BLaER1 treated with 17β-estradiol and CSF1 and Interleukin-3, amounts not matched to agents 10 nM and 100 nM (cell line): Measurements from ENCODE around the gene TNFRSF6B.
A peak's percentile ranks its signal among the peaks of the same experiment; 100 is the strongest.

Experiments
- H3K27ac ChIP-seq, 11 experiments: shearing (Covaris generic); formaldehyde crosslinking; 2 replicates each; pipeline ENCODE4 v1.8.1; 2022
- H3K27me3 ChIP-seq, 11 experiments: shearing (Covaris generic); formaldehyde crosslinking; 2 replicates each; pipeline ENCODE4 v1.8.1; 2022
- H3K36me3 ChIP-seq, 11 experiments: shearing (Covaris generic); formaldehyde crosslinking; 2 replicates each; pipeline ENCODE4 v1.8.1; 2022
- H3K4me1 ChIP-seq, 10 experiments: shearing (Covaris generic); formaldehyde crosslinking; 2 replicates each; pipeline ENCODE4 v1.8.1; 2022
- H3K4me2 ChIP-seq, 11 experiments: shearing (Covaris generic); formaldehyde crosslinking; 2 replicates each; pipeline ENCODE4 v1.8.1; 2022
- H3K4me3 ChIP-seq, 10 experiments: shearing (Covaris generic); formaldehyde crosslinking; 2 replicates each; pipeline ENCODE4 v1.8.1; 2022
- H3K9ac ChIP-seq, 11 experiments: shearing (Covaris generic); formaldehyde crosslinking; 2 replicates each; pipeline ENCODE4 v1.8.1; 2022
- H3K9me3 ChIP-seq, 11 experiments: shearing (Covaris generic); formaldehyde crosslinking; replicated peaks in 1 of 11; 2 replicates each; pipeline ENCODE4 v1.8.1; 2022
- H4K20me1 ChIP-seq, 11 experiments: shearing (Covaris generic); formaldehyde crosslinking; 2 replicates each; pipeline ENCODE4 v1.8.1; 2022
- Cebpa-rat ChIP-seq, 11 experiments: shearing (Covaris generic); IDR thresholded peaks; 2 replicates each; pipeline ENCODE4 v1.8.1; 2022

The TNFRSF6B gene

GRCh38 chr20:63692436-63693082 is 3.9 kb upstream of the TNFRSF6B start:
- H3K4me2 ChIP-seq: peak overlapping the region in 9 of 11 experiments; percentile 23 to 66 (median 58); a peak in 13 of 22 replicates
- no peak overlapping the region; a peak in 1 of 22 replicates for H3K9ac ChIP-seq
- H3K27ac ChIP-seq: no peak overlapping the region
- peaks cover 46 to 59% (median 52%) of the 10 kb centered on the region in 10 experiments for H3K4me1 ChIP-seq
- no peak for TF ChIP-seq Cebpa-rat (IDR thresholded peaks at IDR 0.05)
- H3K9me3 ChIP-seq: no peaks in the 10 kb centered on the region
- H3K36me3 ChIP-seq: peaks cover 0 to 23% (median 5%) of the 10 kb centered on the region in 11 experiments; a peak in 9 of 22 replicates
- H3K27me3 ChIP-seq: no peaks in the 10 kb centered on the region
- H4K20me1 ChIP-seq: peaks cover 7 to 67% (median 38%) of the 10 kb centered on the region in 11 experiments; a peak in 21 of 22 replicates
- H3K4me3 ChIP-seq: no peak overlapping the region

GRCh38 chr20:63693083-63693732 is 3.2 kb upstream of the TNFRSF6B start:
- Histone ChIP-seq H4K20me1 (peaks cover 13 to 73% (median 45%) of the 10 kb centered on the region in 11 experiments), H3K4me3 (no peak overlapping the region), H3K9me3 (no peaks in the 10 kb centered on the region), H3K9ac (no peak overlapping the region), H3K27me3 (no peaks in the 10 kb centered on the region), H3K4me2 (no peak overlapping the region), H3K27ac (no peak overlapping the region), H3K4me1 (peaks cover 47 to 59% (median 54%) of the 10 kb centered on the region in 10 experiments), H3K36me3 (peaks cover 0 to 23% (median 5%) of the 10 kb centered on the region in 11 experiments; a peak in 9 of 22 replicates)
- no peak for TF ChIP-seq Cebpa-rat (IDR thresholded peaks at IDR 0.05)

DNA sequence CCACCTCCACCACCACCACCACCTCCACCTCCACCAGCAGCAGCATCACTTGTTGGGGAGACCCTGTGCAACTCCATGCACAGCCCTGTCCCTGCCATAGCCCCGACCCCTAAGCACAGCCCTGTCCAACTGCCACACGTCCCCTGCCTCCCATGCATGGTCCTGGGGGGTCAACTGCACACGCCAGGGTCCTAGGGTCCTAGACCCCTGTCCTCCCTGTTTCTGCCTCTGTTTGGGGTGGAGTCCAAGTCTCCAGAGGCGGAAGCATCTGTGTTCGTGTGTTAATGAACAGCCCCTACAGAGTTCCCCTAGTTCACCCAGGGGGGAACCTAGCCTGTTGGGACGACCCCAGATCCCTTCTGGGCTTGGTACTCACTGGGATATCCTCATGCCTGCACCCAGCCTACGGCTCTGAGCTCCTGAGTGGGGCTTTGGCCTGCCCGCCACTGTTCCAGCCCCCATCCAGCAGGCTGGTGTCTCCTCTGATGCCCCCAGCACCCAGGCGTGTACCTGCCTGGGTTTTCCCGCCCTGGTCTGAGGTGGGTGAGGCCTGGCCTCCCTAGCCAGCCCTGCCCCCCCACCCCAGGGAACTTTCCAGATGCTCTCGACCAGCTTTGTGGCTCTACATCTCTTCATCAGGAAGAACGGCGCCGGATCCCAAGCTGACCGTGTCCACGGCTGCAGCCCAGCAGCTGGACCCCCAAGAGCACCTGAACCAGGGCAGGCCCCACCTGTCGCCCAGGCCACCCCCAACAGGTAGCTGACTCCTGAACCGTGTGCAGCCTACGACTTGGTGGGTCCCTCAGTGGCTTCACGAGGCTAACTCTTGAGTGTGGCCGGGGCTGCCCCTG is 2.5 kb upstream of the TNFRSF6B start:
- peaks cover 21 to 81% (median 52%) of the 10 kb centered on the region in 11 experiments for H4K20me1 ChIP-seq
- TF ChIP-seq Cebpa-rat (IDR thresholded peaks at IDR 0.05): no peak

DNA sequence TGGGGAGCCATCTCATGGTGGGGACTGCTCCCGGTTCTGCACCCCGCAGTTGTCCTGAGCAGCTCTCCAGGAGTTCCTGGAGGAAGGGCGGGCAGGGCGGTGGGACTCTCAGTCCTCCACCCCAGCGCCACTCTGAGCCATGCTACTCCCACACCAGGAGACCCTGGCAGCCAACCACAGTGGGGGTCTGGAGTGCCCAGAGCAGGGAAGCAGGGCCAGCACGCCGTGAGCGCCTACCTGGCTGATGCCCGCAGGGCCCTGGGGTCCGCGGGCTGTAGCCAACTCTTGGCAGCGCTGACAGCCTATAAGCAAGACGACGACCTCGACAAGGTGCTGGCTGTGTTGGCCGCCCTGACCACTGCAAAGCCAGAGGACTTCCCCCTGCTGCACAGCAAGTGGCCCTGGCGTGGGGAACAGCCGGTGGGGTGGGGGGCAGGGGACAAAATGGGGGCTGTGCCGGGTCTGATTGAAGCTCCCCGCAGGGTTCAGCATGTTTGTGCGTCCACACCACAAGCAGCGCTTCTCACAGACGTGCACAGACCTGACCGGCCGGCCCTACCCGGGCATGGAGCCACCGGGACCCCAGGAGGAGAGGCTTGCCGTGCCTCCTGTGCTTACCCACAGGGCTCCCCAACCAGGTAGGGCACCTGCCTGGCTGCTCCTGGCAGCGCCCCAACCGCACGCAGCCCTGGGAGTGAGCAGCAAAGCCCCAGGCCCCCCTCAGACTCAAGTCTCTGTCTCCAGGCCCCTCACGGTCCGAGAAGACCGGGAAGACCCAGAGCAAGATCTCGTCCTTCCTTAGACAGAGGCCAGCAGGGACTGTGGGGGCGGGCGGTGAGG is 1.6 kb upstream of the TNFRSF6B start:
- peaks cover 27 to 83% (median 61%) of the 10 kb centered on the region in 11 experiments for H4K20me1 ChIP-seq
- no peaks in the 10 kb centered on the region for H3K9me3 ChIP-seq
- H3K4me3 ChIP-seq: no peak overlapping the region
- H3K4me1 ChIP-seq: peaks cover 59 to 70% (median 65%) of the 10 kb centered on the region in 10 experiments
- no peaks in the 10 kb centered on the region for H3K27me3 ChIP-seq
- H3K4me2 ChIP-seq: no peak overlapping the region
- H3K36me3 ChIP-seq: peaks cover 0 to 23% (median 5%) of the 10 kb centered on the region in 11 experiments; a peak in 10 of 22 replicates
- peak overlapping the region in 2 of 11 experiments; percentile 59 to 75; a peak in 1 of 22 replicates for H3K9ac ChIP-seq
- peak overlapping the region in 3 of 11 experiments; percentile 57 to 61 (median 59); a peak in 4 of 22 replicates for H3K27ac ChIP-seq
- no peak for TF ChIP-seq Cebpa-rat (IDR thresholded peaks at IDR 0.05)

More for the DNA sequence above, 2.5 kb upstream of the TNFRSF6B start:
- H3K9ac ChIP-seq: no peak overlapping the region
- H3K9me3 ChIP-seq: no peaks in the 10 kb centered on the region
- no peak overlapping the region for H3K4me3 ChIP-seq
- H3K27me3 ChIP-seq: no peaks in the 10 kb centered on the region
- H3K4me2 ChIP-seq: no peak overlapping the region
- no peak overlapping the region for H3K27ac ChIP-seq
- peaks cover 0 to 23% (median 5%) of the 10 kb centered on the region in 11 experiments; a peak in 9 of 22 replicates for H3K36me3 ChIP-seq
- H3K4me1 ChIP-seq: peaks cover 52 to 61% (median 57%) of the 10 kb centered on the region in 10 experiments

DNA sequence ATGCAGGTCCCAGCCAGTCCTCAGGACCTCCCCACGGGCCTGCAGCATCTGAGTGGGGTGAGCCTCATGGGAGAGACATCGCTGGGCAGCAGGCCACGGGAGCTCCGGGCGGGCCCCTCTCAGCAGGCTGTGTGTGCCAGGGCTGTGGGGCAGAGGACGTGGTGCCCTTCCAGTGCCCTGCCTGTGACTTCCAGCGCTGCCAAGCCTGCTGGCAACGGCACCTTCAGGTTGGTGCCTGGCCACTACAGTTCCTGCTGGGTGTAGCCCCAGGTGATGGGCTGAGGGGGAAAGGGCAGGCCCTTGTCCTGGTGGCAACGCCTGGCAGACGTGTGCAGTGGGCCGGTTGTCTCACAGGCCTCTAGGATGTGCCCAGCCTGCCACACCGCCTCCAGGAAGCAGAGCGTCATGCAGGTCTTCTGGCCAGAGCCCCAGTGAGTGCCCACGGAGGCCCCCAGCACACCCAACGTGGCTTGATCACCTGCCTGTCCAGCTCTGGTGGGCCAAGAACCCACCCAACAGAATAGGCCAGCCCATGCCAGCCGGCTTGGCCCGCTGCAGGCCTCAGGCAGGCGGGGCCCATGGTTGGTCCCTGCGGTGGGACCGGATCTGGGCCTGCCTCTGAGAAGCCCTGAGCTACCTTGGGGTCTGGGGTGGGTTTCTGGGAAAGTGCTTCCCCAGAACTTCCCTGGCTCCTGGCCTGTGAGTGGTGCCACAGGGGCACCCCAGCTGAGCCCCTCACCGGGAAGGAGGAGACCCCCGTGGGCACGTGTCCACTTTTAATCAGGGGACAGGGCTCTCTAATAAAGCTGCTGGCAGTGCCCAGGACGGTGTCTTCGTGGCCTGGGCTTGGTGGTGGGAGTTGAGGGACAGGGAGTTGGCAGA is 787 bp upstream of the TNFRSF6B start:
- Histone ChIP-seq H3K36me3 (peaks cover 0 to 32% (median 10%) of the 10 kb centered on the region in 11 experiments; a peak in 11 of 22 replicates), H3K4me2 (peak overlapping the region; percentile 89 to 99 (median 97)), H3K9me3 (no peaks in the 10 kb centered on the region), H4K20me1 (peaks cover 27 to 88% (median 68%) of the 10 kb centered on the region in 11 experiments), H3K9ac (peak overlapping the region in 10 of 11 experiments; percentile 31 to 75 (median 62); a peak in 18 of 22 replicates), H3K4me3 (no peak overlapping the region; a peak in 1 of 20 replicates), H3K27me3 (no peaks in the 10 kb centered on the region), H3K4me1 (peaks cover 63 to 76% (median 70%) of the 10 kb centered on the region in 10 experiments), H3K27ac (peak overlapping the region in 7 of 11 experiments; percentile 46 to 61 (median 57); a peak in 14 of 22 replicates)
- TF ChIP-seq Cebpa-rat (IDR thresholded peaks at IDR 0.05): no peak

DNA sequence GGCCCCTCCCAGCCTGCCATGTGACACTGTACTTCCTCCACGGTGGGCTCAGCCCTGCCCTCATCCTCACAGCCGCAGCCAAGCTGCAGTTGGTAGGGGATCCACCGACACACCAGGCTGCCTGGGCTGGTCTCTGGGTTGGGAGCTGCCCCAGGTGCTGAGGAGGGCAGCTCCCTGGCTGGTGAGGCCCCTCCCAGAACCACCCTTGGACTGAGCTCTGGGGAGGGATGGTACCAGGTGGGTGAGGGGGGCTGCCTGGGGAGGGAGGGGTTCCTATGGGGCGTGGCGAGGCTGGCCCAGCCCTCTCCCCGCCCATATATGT is 185 bp upstream of the TNFRSF6B start:
- Histone ChIP-seq H3K27me3 (no peaks in the 10 kb centered on the region), H3K9ac (peak overlapping the region; percentile 47 to 75 (median 67)), H3K36me3 (peaks cover 0 to 36% (median 10%) of the 10 kb centered on the region in 11 experiments; a peak in 11 of 22 replicates), H3K4me2 (peak overlapping the region; percentile 89 to 99 (median 97)), H3K4me1 (peaks cover 57 to 69% (median 64%) of the 10 kb centered on the region in 10 experiments), H3K27ac (peak overlapping the region in 8 of 11 experiments; percentile 11 to 61 (median 55); a peak in 15 of 22 replicates), H3K9me3 (no peaks in the 10 kb centered on the region), H4K20me1 (peaks cover 27 to 88% (median 71%) of the 10 kb centered on the region in 11 experiments), H3K4me3 (peak overlapping the region; percentile 34 to 64 (median 46); a peak in 12 of 20 replicates)
- TF ChIP-seq Cebpa-rat (IDR thresholded peaks at IDR 0.05): no peak

DNA sequence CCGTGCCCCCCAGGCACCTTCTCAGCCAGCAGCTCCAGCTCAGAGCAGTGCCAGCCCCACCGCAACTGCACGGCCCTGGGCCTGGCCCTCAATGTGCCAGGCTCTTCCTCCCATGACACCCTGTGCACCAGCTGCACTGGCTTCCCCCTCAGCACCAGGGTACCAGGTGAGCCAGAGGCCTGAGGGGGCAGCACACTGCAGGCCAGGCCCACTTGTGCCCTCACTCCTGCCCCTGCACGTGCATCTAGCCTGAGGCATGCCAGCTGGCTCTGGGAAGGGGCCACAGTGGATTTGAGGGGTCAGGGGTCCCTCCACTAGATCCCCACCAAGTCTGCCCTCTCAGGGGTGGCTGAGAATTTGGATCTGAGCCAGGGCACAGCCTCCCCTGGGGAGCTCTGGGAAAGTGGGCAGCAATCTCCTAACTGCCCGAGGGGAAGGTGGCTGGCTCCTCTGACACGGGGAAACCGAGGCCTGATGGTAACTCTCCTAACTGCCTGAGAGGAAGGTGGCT is 960 bp downstream of the TNFRSF6B start:
- no peak for TF ChIP-seq Cebpa-rat (IDR thresholded peaks at IDR 0.05)
- Histone ChIP-seq H3K4me3 (peak overlapping the region in 8 of 10 experiments; percentile 34 to 64 (median 46); a peak in 13 of 20 replicates), H3K9ac (peak overlapping the region; percentile 47 to 75 (median 67); a peak in 21 of 22 replicates), H3K4me2 (peak overlapping the region; percentile 89 to 99 (median 97)), H3K36me3 (peaks cover 0 to 36% (median 10%) of the 10 kb centered on the region in 11 experiments; a peak in 12 of 22 replicates), H3K27me3 (no peaks in the 10 kb centered on the region), H3K4me1 (peaks cover 47 to 58% (median 52%) of the 10 kb centered on the region in 10 experiments), H3K9me3 (no peaks in the 10 kb centered on the region), H4K20me1 (peaks cover 27 to 88% (median 70%) of the 10 kb centered on the region in 11 experiments), H3K27ac (peak overlapping the region in 1 of 11 experiments; percentile 61; a peak in 3 of 22 replicates)
